ENCODE results near the gene CDKN2B-AS1.
"Not testable (repeated sequence)": the region's sequence is repeated elsewhere in the genome, so short reads cannot be mapped to it uniquely, and the experiment has no call there.

The CDKN2B-AS1 gene

DNA sequence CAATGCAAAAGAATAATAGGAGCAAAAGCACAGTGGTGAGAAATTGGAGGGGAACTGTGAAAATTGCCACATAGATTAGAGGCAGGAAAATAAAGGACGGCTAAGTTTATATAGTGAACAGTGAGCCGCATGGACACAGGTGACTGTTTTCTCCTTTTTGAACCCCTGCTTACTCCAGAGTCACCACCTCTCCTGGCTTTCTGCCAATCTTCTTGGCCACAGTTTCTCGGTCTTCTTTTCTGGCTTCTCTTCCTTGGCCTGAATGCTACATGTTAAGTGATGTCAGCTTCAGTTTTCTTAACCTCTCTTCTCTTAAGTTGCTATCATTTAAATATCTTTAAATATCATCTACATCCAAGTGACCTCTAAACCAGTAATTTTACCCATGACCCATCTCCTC, 61.8 kb downstream of the CDKN2B-AS1 start:
- Mint-ChIP-seq H3K27ac (no peak overlapping the region), H3K4me1 (ENCODE audit: low read depth) (peaks cover 27% of the 10 kb centered on the region), H3K27me3 (no peaks in the 10 kb centered on the region), H3K9me3 (ENCODE audit: low read depth) (no peaks in the 10 kb centered on the region), H3K4me3 (no peak overlapping the region), H3K36me3 (peaks cover 5% of the 10 kb centered on the region)

DNA sequence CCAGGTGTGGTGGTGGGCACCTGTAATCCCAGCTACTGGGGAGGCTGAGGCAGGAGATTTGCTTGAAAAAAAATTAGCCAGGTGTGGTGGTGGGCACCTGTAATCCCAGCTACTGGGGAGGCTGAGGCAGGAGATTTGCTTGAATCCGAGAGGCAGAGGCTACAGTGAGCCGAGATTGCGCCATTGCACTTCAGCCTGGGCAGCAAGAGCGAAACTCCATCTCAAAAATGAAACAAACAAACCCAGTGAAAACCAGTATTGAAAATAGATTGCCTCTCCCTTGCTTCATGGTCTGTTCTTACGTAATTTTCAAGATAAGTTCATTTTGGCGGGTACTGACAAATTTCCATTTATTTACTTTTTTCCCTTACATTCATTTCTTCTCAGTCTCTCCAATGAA, 63.4 kb downstream of the CDKN2B-AS1 start:
- not testable (repeated sequence) for H3K27ac Mint-ChIP-seq; H3K4me3 Mint-ChIP-seq; H3K9me3 Mint-ChIP-seq (ENCODE audit: low read depth)

DNA sequence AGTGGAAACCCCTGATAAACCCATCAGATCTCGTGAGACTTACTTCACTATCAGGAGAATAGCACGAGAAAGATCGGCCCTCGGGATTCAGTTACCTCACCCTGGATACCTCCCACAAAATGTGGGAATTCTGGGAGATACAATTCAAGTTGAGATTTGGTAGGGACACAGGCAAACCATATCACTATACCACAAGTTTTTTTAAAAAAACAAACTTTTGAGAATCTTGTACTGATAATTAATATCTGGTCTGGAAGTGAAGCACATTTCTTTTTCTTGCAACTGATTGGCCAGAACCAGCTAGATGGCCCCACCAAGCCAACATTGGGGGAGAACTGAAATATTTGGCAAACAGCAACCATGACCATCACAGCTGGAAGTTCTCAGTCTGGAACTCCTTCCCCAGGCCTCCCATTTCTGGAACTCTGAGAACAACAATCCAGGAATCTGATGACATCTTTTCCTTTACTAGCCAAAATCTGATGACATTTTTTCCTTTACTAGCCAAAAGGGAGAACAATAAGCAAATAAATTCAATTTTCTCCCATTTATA, 66.3 kb downstream of the CDKN2B-AS1 start:
- no peak overlapping the region for H3K27ac Mint-ChIP-seq
- no peaks in the 10 kb centered on the region for H3K9me3 Mint-ChIP-seq (ENCODE audit: low read depth)
- no peaks in the 10 kb centered on the region for H3K27me3 Mint-ChIP-seq
- H3K36me3 Mint-ChIP-seq: peaks cover 5% of the 10 kb centered on the region
- H3K4me3 Mint-ChIP-seq: no peak overlapping the region
- peaks cover 28% of the 10 kb centered on the region for H3K4me1 Mint-ChIP-seq (ENCODE audit: low read depth)

More for the DNA sequence above, 63.4 kb downstream of the CDKN2B-AS1 start:
- peaks cover 13% of the 10 kb centered on the region for H3K4me1 Mint-ChIP-seq (ENCODE audit: low read depth)
- H3K27me3 Mint-ChIP-seq, H3K36me3 Mint-ChIP-seq: not testable (repeated sequence)

DNA sequence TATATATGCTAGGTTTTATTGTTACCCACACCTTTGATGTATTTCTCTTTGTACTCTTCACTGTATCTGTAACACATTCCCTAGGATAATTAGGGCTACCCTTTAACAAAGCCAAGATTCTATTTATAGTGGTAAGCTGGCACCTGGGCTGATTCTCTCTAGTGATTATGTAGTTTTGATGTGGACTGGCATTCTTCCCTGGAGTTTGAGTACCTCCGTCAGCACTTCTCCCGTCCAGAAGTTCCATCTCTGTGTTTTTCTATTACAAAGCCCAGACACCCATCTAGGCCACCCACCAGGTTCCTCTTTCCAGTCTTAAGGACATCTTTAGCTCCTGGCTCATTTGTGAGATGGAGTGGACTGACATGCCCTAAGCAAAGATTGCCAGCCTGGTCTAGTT, 70.4 kb downstream of the CDKN2B-AS1 start:
- H3K27me3 Mint-ChIP-seq: no peaks in the 10 kb centered on the region
- H3K27ac Mint-ChIP-seq: peak overlapping the region; percentile 17
- H3K9me3 Mint-ChIP-seq (ENCODE audit: low read depth): no peaks in the 10 kb centered on the region
- H3K36me3 Mint-ChIP-seq: peaks cover 3% of the 10 kb centered on the region
- peaks cover 46% of the 10 kb centered on the region for H3K4me1 Mint-ChIP-seq (ENCODE audit: low read depth)
- peak overlapping the region; percentile 21 for H3K4me3 Mint-ChIP-seq

DNA sequence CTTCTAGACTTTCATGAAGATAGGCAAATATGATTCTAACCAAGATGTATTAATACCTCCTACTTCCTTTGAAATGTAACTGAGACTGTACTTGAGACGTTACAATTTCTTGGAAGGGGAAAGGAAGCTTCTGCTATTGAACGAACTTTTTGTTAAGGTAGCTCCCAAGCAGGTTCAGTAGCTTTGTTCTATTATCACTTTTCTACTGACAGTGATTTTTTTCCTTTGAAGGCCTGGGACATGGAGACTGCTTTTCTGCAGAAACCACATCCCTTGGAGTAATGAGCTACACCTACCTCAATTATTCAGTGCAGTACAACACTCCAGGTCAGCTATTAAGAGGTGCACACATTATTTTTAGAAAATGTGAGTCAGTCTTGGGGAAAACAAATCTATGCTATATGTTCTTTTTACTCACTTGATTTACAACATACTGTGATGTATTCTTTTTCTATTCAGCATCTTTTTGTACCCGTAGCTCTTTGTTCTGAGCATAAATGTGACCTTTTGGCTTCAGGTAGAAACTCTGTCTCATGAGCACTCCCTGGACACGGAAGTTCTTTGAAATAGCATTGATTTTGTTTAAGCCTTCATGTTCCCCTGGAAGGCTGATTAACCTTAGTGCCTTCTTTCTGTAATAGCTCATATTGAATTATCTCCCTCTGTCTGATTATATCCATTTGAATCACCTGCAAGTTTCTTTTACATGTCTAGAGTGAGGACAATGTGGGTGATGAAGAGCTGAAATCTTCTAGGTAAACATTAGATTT, 71.0 kb downstream of the CDKN2B-AS1 start:
- H3K27ac Mint-ChIP-seq: no peak overlapping the region
- H3K4me3 Mint-ChIP-seq: peak overlapping the region; percentile 8
- no peaks in the 10 kb centered on the region for H3K27me3 Mint-ChIP-seq
- peaks cover 3% of the 10 kb centered on the region for H3K36me3 Mint-ChIP-seq
- no peaks in the 10 kb centered on the region for H3K9me3 Mint-ChIP-seq (ENCODE audit: low read depth)
- peaks cover 46% of the 10 kb centered on the region for H3K4me1 Mint-ChIP-seq (ENCODE audit: low read depth)

DNA sequence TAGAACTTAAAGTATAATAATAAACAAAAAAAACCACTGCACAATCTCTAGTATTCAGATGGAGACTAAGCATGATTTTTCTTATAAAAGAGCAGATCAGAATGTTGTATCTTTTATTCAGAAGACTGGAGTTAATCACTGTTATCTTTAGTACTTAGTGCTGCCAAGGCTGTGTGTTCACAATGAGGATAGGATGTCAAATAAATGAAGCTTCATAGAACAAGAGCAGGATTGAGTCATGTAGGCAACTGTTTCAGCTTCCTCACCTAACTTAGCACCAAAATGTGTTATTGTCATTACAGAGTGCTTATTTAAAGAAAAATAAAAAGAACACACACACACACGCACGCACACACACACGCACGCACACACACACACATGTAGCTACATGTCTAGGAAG, 72.6 kb downstream of the CDKN2B-AS1 start:
- H3K36me3 Mint-ChIP-seq: peaks cover 4% of the 10 kb centered on the region
- no peaks in the 10 kb centered on the region for H3K27me3 Mint-ChIP-seq
- no peak overlapping the region for H3K27ac Mint-ChIP-seq
- no peaks in the 10 kb centered on the region for H3K9me3 Mint-ChIP-seq (ENCODE audit: low read depth)
- peaks cover 57% of the 10 kb centered on the region for H3K4me1 Mint-ChIP-seq (ENCODE audit: low read depth)
- no peak overlapping the region for H3K4me3 Mint-ChIP-seq

DNA sequence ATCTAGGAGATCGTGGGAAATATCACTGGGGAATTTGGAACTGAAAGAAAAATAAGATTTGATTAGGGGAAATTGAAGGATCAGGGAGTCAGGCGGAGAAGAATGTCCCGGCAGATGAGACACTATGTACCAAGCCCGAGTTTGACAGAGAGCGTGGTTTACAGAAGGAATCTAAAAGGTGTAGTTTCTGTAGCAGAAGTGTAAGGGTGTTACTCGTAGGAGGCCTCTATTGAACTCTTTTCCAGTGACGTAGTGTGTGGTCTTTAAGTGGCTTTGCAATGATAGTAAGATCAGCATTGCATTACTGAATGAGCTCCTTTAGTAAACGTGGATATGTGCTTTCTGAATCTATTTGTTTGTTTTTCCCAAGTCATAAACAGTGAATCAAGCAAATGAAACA, 73.8 kb downstream of the CDKN2B-AS1 start:
- no peak overlapping the region for H3K27ac Mint-ChIP-seq
- H3K36me3 Mint-ChIP-seq: peaks cover 4% of the 10 kb centered on the region
- H3K4me1 Mint-ChIP-seq (ENCODE audit: low read depth): peaks cover 65% of the 10 kb centered on the region
- no peaks in the 10 kb centered on the region for H3K27me3 Mint-ChIP-seq
- no peaks in the 10 kb centered on the region for H3K9me3 Mint-ChIP-seq (ENCODE audit: low read depth)
- H3K4me3 Mint-ChIP-seq: no peak overlapping the region

DNA sequence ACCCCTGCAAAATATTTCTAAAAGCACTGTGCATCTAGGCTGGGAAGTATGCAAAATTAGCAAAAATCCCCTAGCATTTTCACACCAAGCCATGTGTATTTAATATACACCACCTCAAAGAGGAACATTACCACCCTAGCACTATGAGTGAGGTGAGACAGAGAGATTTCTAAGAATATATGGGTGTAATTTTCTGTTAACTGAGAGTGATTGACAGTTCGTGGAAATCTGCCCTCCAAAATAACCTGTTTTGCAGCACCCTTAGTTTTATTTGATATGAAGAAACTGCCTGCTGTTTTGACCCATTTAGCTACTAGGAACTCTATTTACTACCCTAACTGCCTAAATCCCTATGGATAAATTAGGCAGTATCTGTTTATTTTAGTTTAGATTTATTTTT, 78.8 kb downstream of the CDKN2B-AS1 start:
- Mint-ChIP-seq H3K27me3 (no peaks in the 10 kb centered on the region), H3K27ac (peak overlapping the region; percentile 50), H3K9me3 (ENCODE audit: low read depth) (no peaks in the 10 kb centered on the region), H3K4me1 (ENCODE audit: low read depth) (peaks cover 61% of the 10 kb centered on the region), H3K4me3 (peak overlapping the region; percentile 38), H3K36me3 (peaks cover 4% of the 10 kb centered on the region)

DNA sequence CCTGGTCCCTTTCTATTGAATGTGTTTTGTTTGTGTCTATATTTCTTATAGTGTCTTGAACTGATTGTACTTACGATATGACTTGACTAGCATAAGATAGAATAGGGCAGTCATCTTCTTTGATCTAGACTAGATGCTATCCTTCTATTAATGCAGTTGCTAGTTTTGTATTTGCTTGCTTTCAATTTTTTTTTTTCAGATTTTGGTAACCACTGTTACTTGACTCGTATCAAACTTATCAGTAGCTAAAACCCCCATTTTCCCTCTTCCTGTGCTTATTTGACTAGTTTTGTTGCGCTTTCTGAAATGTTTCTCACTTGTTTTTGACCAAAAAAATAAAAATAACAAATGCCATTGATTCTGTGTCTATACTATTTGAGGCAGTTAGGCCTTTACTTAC, 83.5 kb downstream of the CDKN2B-AS1 start:
- peaks cover 64% of the 10 kb centered on the region for H3K4me1 Mint-ChIP-seq (ENCODE audit: low read depth)
- peaks cover 2% of the 10 kb centered on the region for H3K27me3 Mint-ChIP-seq
- H3K4me3 Mint-ChIP-seq: no peak overlapping the region
- H3K27ac Mint-ChIP-seq: no peak overlapping the region
- no peaks in the 10 kb centered on the region for H3K9me3 Mint-ChIP-seq (ENCODE audit: low read depth)
- peaks cover 7% of the 10 kb centered on the region for H3K36me3 Mint-ChIP-seq

DNA sequence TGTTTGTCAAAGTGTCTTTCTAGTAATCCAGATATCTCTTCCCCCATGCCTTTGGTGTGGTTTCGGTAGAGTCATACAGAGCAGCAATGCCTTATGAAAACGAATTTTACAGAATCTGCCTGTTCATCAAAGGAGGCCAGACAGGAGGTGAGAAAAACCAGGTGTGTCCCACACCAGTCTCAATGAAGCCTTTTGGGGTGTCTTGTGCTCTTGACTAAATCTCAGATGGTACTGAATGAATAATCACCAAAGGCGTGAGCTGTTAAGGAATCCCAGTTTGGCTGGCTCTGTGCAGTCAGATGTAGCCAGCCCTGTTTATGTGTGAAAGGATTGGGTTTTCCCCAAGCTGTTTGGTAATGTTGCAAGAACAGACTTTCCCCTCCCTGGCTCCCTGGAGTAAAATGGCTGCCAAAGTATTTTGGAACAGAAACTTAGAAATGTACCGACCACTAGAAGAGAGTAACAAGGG, 85.3 kb downstream of the CDKN2B-AS1 start:
- Mint-ChIP-seq H3K4me3 (peak overlapping the region; percentile 81), H3K36me3 (peaks cover 10% of the 10 kb centered on the region), H3K27ac (peak overlapping the region; percentile 67), H3K4me1 (ENCODE audit: low read depth) (peaks cover 51% of the 10 kb centered on the region), H3K9me3 (ENCODE audit: low read depth) (no peaks in the 10 kb centered on the region), H3K27me3 (peaks cover 4% of the 10 kb centered on the region)

DNA sequence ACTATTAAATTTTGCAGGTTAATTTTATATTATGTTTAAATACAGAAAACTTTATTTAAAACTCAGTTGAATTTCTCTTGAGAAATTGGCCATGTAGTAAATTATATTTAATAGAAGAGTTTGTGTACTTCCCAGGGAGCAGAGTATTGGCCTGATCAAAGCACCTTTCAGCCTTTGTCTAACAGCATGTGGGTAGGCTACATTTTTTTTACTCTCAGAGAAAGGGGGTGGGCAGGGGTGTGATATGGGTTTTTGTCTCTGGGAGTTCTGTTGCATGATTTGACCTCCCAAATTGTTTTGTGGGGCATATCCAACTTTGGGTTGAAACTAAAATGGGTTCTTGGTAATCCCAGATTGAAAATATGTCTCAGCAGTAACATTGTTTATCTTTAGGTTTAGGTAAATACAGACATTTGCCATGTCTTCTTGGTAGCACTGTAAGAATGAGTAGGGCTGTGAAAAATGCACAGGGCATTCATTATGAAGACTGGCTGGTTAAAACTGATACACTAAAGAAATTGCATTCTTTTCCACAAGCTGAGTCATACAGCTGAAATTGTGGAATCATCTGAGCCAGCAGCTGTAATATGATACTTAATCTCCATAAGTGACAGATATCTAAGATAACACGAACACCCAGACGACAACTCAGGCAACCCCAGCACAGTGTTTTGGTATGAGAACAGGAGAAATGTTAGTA, 89.9 kb downstream of the CDKN2B-AS1 start:
- Mint-ChIP-seq H3K36me3 (peaks cover 14% of the 10 kb centered on the region), H3K4me1 (ENCODE audit: low read depth) (peaks cover 20% of the 10 kb centered on the region), H3K4me3 (no peak overlapping the region), H3K27ac (no peak overlapping the region), H3K27me3 (peaks cover 6% of the 10 kb centered on the region), H3K9me3 (ENCODE audit: low read depth) (no peaks in the 10 kb centered on the region)

DNA sequence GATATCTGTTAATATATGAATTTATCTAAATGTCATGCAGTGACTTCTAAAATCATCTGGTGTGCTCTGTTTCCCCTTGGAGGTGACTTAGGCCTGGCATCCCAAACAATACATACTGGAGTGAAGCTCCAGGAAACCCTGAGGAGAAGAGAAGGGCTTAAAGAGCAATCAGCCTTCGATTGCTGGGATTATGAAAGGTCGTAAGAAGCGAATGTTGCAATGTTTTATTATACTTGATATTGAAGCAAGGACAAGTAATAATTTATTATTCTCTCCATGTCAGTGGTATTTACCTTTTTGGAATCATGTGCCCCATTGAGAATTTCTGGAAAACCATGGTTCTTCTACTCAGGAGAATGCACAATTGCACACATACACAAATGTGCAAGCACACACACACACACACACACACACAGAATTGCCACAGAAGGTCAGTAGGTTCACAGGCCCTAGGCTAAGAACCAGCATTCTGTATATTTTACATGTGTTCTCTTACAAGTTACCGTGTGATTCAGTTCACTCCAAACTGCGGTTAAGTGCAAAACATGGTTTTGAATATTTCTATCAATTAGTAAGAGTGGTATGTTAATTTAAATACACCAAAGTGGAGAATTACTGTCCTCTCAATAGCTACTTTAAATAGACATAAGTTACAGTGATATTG, 93.6 kb downstream of the CDKN2B-AS1 start:
- peaks cover 4% of the 10 kb centered on the region for H3K27me3 Mint-ChIP-seq
- H3K36me3 Mint-ChIP-seq: peaks cover 7% of the 10 kb centered on the region
- no peaks in the 10 kb centered on the region for H3K9me3 Mint-ChIP-seq (ENCODE audit: low read depth)
- H3K4me1 Mint-ChIP-seq (ENCODE audit: low read depth): peaks cover 5% of the 10 kb centered on the region
- no peak overlapping the region for H3K4me3 Mint-ChIP-seq
- H3K27ac Mint-ChIP-seq: no peak overlapping the region

DNA sequence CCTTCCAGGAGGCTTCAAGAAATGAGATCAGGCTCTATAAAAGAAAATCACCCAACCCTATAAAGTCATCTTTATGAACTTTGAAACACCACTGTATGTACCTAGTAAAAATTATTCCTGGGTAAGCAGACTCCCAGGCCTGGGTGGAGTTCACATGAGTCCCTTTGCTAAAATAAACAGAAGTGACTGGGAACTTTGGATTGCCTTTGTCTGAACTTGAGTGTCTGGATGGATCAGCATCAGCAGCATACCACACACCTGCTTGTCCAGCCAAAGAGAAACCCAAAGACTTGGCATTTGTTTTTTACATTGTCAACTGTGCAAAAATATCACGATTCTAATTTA, 94.1 kb downstream of the CDKN2B-AS1 start:
- Mint-ChIP-seq H3K27me3 (peaks cover 1% of the 10 kb centered on the region), H3K9me3 (ENCODE audit: low read depth) (no peaks in the 10 kb centered on the region), H3K4me1 (ENCODE audit: low read depth) (peaks cover 5% of the 10 kb centered on the region), H3K36me3 (peaks cover 4% of the 10 kb centered on the region), H3K4me3 (no peak overlapping the region), H3K27ac (no peak overlapping the region)

DNA sequence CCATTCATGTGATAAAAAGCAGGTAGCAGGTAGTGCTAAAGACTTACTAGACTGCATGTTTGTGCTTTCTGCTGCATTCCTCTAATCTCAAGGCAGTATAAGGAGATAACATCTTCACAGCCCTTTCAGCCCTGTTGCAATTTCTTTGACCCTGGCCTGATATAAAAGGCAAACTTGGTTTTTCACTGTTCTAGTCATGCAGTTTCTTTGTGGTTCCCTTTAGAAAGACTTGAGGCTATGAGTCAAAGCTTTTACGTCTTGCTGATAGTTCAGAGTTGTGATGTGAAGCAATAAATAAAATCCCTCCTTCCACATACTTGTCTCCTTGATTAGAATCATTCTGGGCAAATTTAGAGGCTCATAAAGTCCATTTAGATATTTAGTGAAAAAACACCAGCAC, 103.1 kb downstream of the CDKN2B-AS1 start:
- H3K27me3 Mint-ChIP-seq: peaks cover 5% of the 10 kb centered on the region
- H3K4me1 Mint-ChIP-seq (ENCODE audit: low read depth): peaks cover 20% of the 10 kb centered on the region
- no peaks in the 10 kb centered on the region for H3K9me3 Mint-ChIP-seq (ENCODE audit: low read depth)

More for the DNA sequence above, 103.1 kb downstream of the CDKN2B-AS1 start:
- peaks cover 4% of the 10 kb centered on the region for H3K36me3 Mint-ChIP-seq
- no peak overlapping the region for H3K27ac Mint-ChIP-seq
- H3K4me3 Mint-ChIP-seq: no peak overlapping the region

Data from activated naive CD8-positive, alpha-beta T cell (primary cell).